Measurements from ENCODE around the gene TRNT1.

GRCh38 chr3:3194861-3195260, 68.1 kb downstream of the TRNT1 start:
- TF ChIP-seq POLR2A (IDR thresholded peaks at IDR 0.05; ENCODE audit: low read depth) (no peak), CTCF (IDR thresholded peaks at IDR 0.05) (no peak)
